A673 (cell line): Measurements from ENCODE around the gene AREL1. TPM values are rescaled to one million over a fixed set of nuclear protein-coding genes. Genes with fewer than 3 reads are reported as not detected.

Experiments used
- BruUV-seq: library from RNA; stranded (reverse); fragments of 400-500 nt; replicated peaks from 2 replicates; lab custom pipeline; 2021; lab: Mats Ljungman, UMichigan
- CTCF ChIA-PET: fragments of 300-600 bp; sonication (Branson Sonifier 250); formaldehyde crosslinking; loops from one replicate; lab custom pipeline; 2022; ENCODE audit warnings: antibody characterized with exemption; lab: Charles Lee
- POLR2A ChIA-PET: fragments of 300-600 bp; sonication (Branson Sonifier 250); formaldehyde crosslinking; loops from one replicate; lab custom pipeline; 2022; ENCODE audit warnings: antibody characterized with exemption; ENCODE audit not compliant: low non-redundant PET; lab: Charles Lee
- DNase-seq: peaks from one replicate; pipeline ENCODE4 v3.0.0-alpha.2; 2015; ENCODE audit warnings: low spot score
- H3K27ac ChIP-seq: fragments of 200-600 bp; sonication (generic); 2 replicates; pipeline ENCODE4 v1.5.1; 2016; ENCODE audit warnings: mixed run types, low read depth, mild to moderate bottlenecking, mixed read lengths, antibody characterized with exemption, low read length; ENCODE audit not compliant: poor library complexity, severe bottlenecking
- H3K27me3 ChIP-seq: fragments of 200-600 bp; sonication (generic); replicated peaks from 2 replicates; pipeline ENCODE4 v1.6.1; 2017; ENCODE audit warnings: mixed run types, low read depth, mild to moderate bottlenecking, mixed read lengths, antibody characterized with exemption, low read length; ENCODE audit not compliant: insufficient read depth, poor library complexity
- H3K36me3 ChIP-seq: fragments of 200-600 bp; sonication (generic); 2 replicates; pipeline ENCODE4 v1.6.1; 2016; ENCODE audit warnings: mixed run types, mild to moderate bottlenecking, mixed read lengths, antibody characterized with exemption, low read length; ENCODE audit not compliant: insufficient read depth, poor library complexity, severe bottlenecking
- H3K4me1 ChIP-seq: fragments of 200-600 bp; sonication (generic); 2 replicates; pipeline ENCODE4 v1.6.1; 2017; ENCODE audit warnings: mixed run types, mild to moderate bottlenecking, mixed read lengths, antibody characterized with exemption, low read length; ENCODE audit not compliant: insufficient read depth, poor library complexity, severe bottlenecking
- H3K4me3 ChIP-seq: fragments of 200-600 bp; sonication (generic); 2 replicates; pipeline ENCODE4 v1.5.1; 2016; ENCODE audit warnings: low read depth, mixed run types, mild to moderate bottlenecking, mixed read lengths, low read length; ENCODE audit not compliant: poor library complexity, severe bottlenecking
- H3K9me3 ChIP-seq: fragments of 200-600 bp; sonication (generic); 2 replicates; pipeline ENCODE4 v1.6.1; 2016; ENCODE audit warnings: mixed run types, low read depth, mild to moderate bottlenecking, mixed read lengths, antibody characterized with exemption, low read length; ENCODE audit not compliant: poor library complexity, severe bottlenecking
- CTCF ChIP-seq: fragments of 300-800, 200-600 bp; sonication (generic); conservative IDR thresholded peaks from 2 replicates; pipeline ENCODE4 v1.5.1; 2017; ENCODE audit warnings: low read depth, mild to moderate bottlenecking, antibody characterized with exemption, low read length, moderate library complexity, mixed read lengths
- EZH2 ChIP-seq: fragments of 200-600 bp; sonication (generic); IDR thresholded peaks from 2 replicates; pipeline ENCODE4 v1.6.1; 2017; ENCODE audit warnings: borderline replicate concordance, low read depth, mild to moderate bottlenecking, mixed read lengths, antibody characterized with exemption, low read length; ENCODE audit not compliant: poor library complexity, severe bottlenecking
- intact Hi-C: fragments of 100-400 bp; cut with micrococcal nuclease; formaldehyde crosslinking; loops from one replicate; pipeline ENCODE4 v1.10.0; 2022; ENCODE audit not compliant: unreplicated experiment
- total RNA-seq: library from RNA; stranded (reverse); gene quantifications from 2 replicates; pipeline ENCODE4 v1.2.3, GENCODE V29; 2021

The AREL1 gene
- total RNA-seq, 1 experiment from 2014 or later = 48.7 TPM

- Histone ChIP-seq H3K27ac (no peak overlapping the region), H3K4me1 (no peaks in the 10 kb centered on the region), H3K9me3 (no peaks in the 10 kb centered on the region), H3K36me3 (peaks cover 6% of the 10 kb centered on the region), H3K4me3 (no peak overlapping the region), H3K27me3 (no peaks in the 10 kb centered on the region)
- CTCF ChIA-PET = no interaction called here
- no TSS peak for BruUV-seq
- no peak for DNase-seq
- intact Hi-C loops = no loop called here
- POLR2A ChIA-PET = no interaction called here
- TF ChIP-seq CTCF = no peak
- no peak for TF ChIP-seq EZH2
These were observed 17.5 kb downstream of the AREL1 start for GRCh38 chr14:74695406-74695805.

GRCh38 chr14:74693191-74693590, 19.7 kb downstream of the AREL1 start:
- no TSS peak for BruUV-seq
- ChIA-PET CTCF (no interaction called here), POLR2A (no interaction called here)
- no peaks in the 10 kb centered on the region for H3K9me3 ChIP-seq
- no peaks in the 10 kb centered on the region for H3K27me3 ChIP-seq
- intact Hi-C loops = no loop called here
- no peak overlapping the region for H3K4me3 ChIP-seq
- TF ChIP-seq CTCF (no peak), EZH2 (no peak)
- no peak overlapping the region for H3K27ac ChIP-seq
- no peaks in the 10 kb centered on the region for H3K4me1 ChIP-seq
- H3K36me3 ChIP-seq = peaks cover 13% of the 10 kb centered on the region
- DNase-seq = no peak

DNA sequence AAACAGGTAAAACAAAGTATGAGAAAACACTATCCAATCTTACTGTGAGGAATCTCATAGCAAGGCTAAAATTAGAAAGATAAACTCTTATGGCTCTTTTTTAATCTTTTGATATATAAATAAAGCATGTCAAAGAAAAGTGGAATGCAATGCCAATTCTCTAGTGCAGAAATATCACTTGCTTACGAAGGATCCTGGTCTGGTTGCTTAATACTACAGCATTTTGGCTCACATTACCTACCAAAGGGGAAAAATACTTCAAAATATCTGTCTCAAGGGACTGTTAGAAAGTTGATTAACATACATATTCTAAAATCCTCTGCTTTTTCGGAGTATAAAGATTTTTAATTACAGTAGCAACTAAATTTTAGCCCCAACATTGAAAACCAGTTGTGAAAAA, 21.4 kb downstream of the AREL1 start:
- H3K36me3 ChIP-seq = peaks cover 13% of the 10 kb centered on the region
- no peak for DNase-seq
- ChIA-PET POLR2A (no interaction called here), CTCF (interaction anchor here (0.6 kb wide), 1 partner anchor 396 kb away, joined by 4 read pairs; no protein-coding TSS in a partner anchor)
- H3K4me1 ChIP-seq = no peaks in the 10 kb centered on the region
- H3K27ac ChIP-seq = no peak overlapping the region
- no peaks in the 10 kb centered on the region for H3K27me3 ChIP-seq
- no peak overlapping the region for H3K4me3 ChIP-seq
- BruUV-seq = no TSS peak
- TF ChIP-seq CTCF (no peak), EZH2 (no peak)
- intact Hi-C loops = no loop called here
- no peaks in the 10 kb centered on the region for H3K9me3 ChIP-seq
